ENCODE measurements around the gene KIT.

- TF ChIP-seq CTCF (conservative IDR thresholded peaks at IDR 0.05; ENCODE audit: low read depth, low read length) (no peak), MAZ (IDR thresholded peaks at IDR 0.05; ENCODE audit: borderline replicate concordance, low read depth, low read length) (no peak), SMC3 (IDR thresholded peaks at IDR 0.05; ENCODE audit: low read depth, low read length) (no peak), POLR2A (IDR thresholded peaks at IDR 0.05; ENCODE audit: low read depth, low read length) (no peak)
Measured at GRCh38 chr4:54781756-54782155, 124.0 kb downstream of the KIT start.

Data from IMR-90 (cell line).